WERI-Rb-1 (cell line): ENCODE data around the gene PKD2L2.
"Not testable (repeated sequence)": the region's sequence is repeated elsewhere in the genome, so short reads cannot be mapped to it uniquely, and the experiment has no call there.

Experiments
- DNase-seq: peaks from one replicate; pipeline ENCODE4 v3.0.0-alpha.2; 2020
- H3K27ac ChIP-seq: fragments of 250-450 bp; sonication (Bioruptor Pico); 2 replicates; pipeline ENCODE4 v1.5.1; 2020; ENCODE audit warnings: mild to moderate bottlenecking, moderate library complexity
- H3K27me3 ChIP-seq: fragments of 250-450 bp; sonication (Bioruptor Pico); 2 replicates; pipeline ENCODE4 v1.5.1; 2021; ENCODE audit warnings: mild to moderate bottlenecking, low read depth, moderate library complexity; ENCODE audit not compliant: insufficient read depth, severe bottlenecking
- H3K36me3 ChIP-seq: fragments of 250-450 bp; sonication (Bioruptor Pico); 2 replicates; pipeline ENCODE4 v1.5.1; 2020; ENCODE audit warnings: mild to moderate bottlenecking, moderate library complexity
- H3K4me3 ChIP-seq: 2 replicates; pipeline ENCODE4 v1.5.1; 2011; ENCODE audit warnings: low read depth, mild to moderate bottlenecking, control low read depth, low read length
- H3K9me3 ChIP-seq: fragments of 250-450 bp; sonication (Bioruptor Pico); 2 replicates; pipeline ENCODE4 v1.5.1; 2021; ENCODE audit warnings: mild to moderate bottlenecking, moderate library complexity; ENCODE audit not compliant: severe bottlenecking
- CTCF ChIP-seq: IDR thresholded peaks from 2 replicates; pipeline ENCODE4 v1.5.1; 2011; ENCODE audit warnings: low read depth, mild to moderate bottlenecking, control low read depth, inconsistent platforms, low read length

PKD2L2 gene

GRCh38 chr5:137935190-137935589 lies 45.9 kb downstream of the PKD2L2 start:
- Histone ChIP-seq H3K9me3 (no peaks in the 10 kb centered on the region), H3K36me3 (peaks cover 17% of the 10 kb centered on the region), H3K4me3 (no peak overlapping the region), H3K27me3 (no peaks in the 10 kb centered on the region), H3K27ac (no peak overlapping the region)
- DNase-seq: no peak
- no peak for TF ChIP-seq CTCF

- Histone ChIP-seq H3K27me3 (no peaks in the 10 kb centered on the region), H3K4me3 (no peak overlapping the region), H3K9me3 (no peaks in the 10 kb centered on the region), H3K27ac (no peak overlapping the region), H3K36me3 (peaks cover 18% of the 10 kb centered on the region)
- no peak for DNase-seq
- TF ChIP-seq CTCF: no peak
Measured at GRCh38 chr5:137935694-137936093, 46.4 kb downstream of the PKD2L2 start.

GRCh38 chr5:137937994-137938750 lies 48.9 kb downstream of the PKD2L2 start:
- no peak for TF ChIP-seq CTCF
- Histone ChIP-seq H3K4me3 (no peak overlapping the region), H3K36me3 (peaks cover 38% of the 10 kb centered on the region), H3K9me3 (no peaks in the 10 kb centered on the region), H3K27ac (no peak overlapping the region), H3K27me3 (no peaks in the 10 kb centered on the region)
- no peak for DNase-seq

- no peaks in the 10 kb centered on the region for H3K27me3 ChIP-seq
- H3K4me3 ChIP-seq: no peak overlapping the region
- H3K27ac ChIP-seq: no peak overlapping the region
- no peak for TF ChIP-seq CTCF
- peaks cover 44% of the 10 kb centered on the region for H3K36me3 ChIP-seq
- no peak for DNase-seq
- H3K9me3 ChIP-seq: no peaks in the 10 kb centered on the region
Measured at GRCh38 chr5:137938751-137939143, 49.5 kb downstream of the PKD2L2 start.

GRCh38 chr5:137939331-137939730 lies 50.1 kb downstream of the PKD2L2 start:
- no peak overlapping the region for H3K27ac ChIP-seq
- DNase-seq: no peak
- H3K36me3 ChIP-seq: peaks cover 49% of the 10 kb centered on the region
- H3K27me3 ChIP-seq: no peaks in the 10 kb centered on the region
- TF ChIP-seq CTCF: no peak
- H3K9me3 ChIP-seq: no peaks in the 10 kb centered on the region
- H3K4me3 ChIP-seq: no peak overlapping the region

GRCh38 chr5:137944280-137944679 lies 55.0 kb downstream of the PKD2L2 start:
- not testable (repeated sequence) for H3K9me3 ChIP-seq, H3K27ac ChIP-seq, H3K4me3 ChIP-seq, H3K27me3 ChIP-seq, DNase-seq
- peaks cover 86% of the 10 kb centered on the region for H3K36me3 ChIP-seq
